WERI-Rb-1 (cell line): ENCODE results near the gene MOSPD3.

Experiments
- DNase-seq: peaks from one replicate; pipeline ENCODE4 v3.0.0-alpha.2; 2020
- H3K27ac ChIP-seq: fragments of 250-450 bp; sonication (Bioruptor Pico); 2 replicates; pipeline ENCODE4 v1.5.1; 2020; ENCODE audit warnings: mild to moderate bottlenecking, moderate library complexity
- H3K27me3 ChIP-seq: fragments of 250-450 bp; sonication (Bioruptor Pico); 2 replicates; pipeline ENCODE4 v1.5.1; 2021; ENCODE audit warnings: mild to moderate bottlenecking, low read depth, moderate library complexity; ENCODE audit not compliant: insufficient read depth, severe bottlenecking
- H3K36me3 ChIP-seq: fragments of 250-450 bp; sonication (Bioruptor Pico); 2 replicates; pipeline ENCODE4 v1.5.1; 2020; ENCODE audit warnings: mild to moderate bottlenecking, moderate library complexity
- H3K4me3 ChIP-seq: 2 replicates; pipeline ENCODE4 v1.5.1; 2011; ENCODE audit warnings: low read depth, mild to moderate bottlenecking, control low read depth, low read length
- H3K9me3 ChIP-seq: fragments of 250-450 bp; sonication (Bioruptor Pico); 2 replicates; pipeline ENCODE4 v1.5.1; 2021; ENCODE audit warnings: mild to moderate bottlenecking, moderate library complexity; ENCODE audit not compliant: severe bottlenecking
- CTCF ChIP-seq: IDR thresholded peaks from 2 replicates; pipeline ENCODE4 v1.5.1; 2011; ENCODE audit warnings: low read depth, mild to moderate bottlenecking, control low read depth, inconsistent platforms, low read length

Gene MOSPD3

GRCh38 chr7:100578246-100579183 is 33.8 kb upstream of the MOSPD3 start:
- Histone ChIP-seq H3K36me3 (peaks cover 67% of the 10 kb centered on the region), H3K4me3 (no peak overlapping the region), H3K27me3 (no peaks in the 10 kb centered on the region), H3K9me3 (no peaks in the 10 kb centered on the region), H3K27ac (no peak overlapping the region)
- TF ChIP-seq CTCF, result no peak
- no peak for DNase-seq

DNA sequence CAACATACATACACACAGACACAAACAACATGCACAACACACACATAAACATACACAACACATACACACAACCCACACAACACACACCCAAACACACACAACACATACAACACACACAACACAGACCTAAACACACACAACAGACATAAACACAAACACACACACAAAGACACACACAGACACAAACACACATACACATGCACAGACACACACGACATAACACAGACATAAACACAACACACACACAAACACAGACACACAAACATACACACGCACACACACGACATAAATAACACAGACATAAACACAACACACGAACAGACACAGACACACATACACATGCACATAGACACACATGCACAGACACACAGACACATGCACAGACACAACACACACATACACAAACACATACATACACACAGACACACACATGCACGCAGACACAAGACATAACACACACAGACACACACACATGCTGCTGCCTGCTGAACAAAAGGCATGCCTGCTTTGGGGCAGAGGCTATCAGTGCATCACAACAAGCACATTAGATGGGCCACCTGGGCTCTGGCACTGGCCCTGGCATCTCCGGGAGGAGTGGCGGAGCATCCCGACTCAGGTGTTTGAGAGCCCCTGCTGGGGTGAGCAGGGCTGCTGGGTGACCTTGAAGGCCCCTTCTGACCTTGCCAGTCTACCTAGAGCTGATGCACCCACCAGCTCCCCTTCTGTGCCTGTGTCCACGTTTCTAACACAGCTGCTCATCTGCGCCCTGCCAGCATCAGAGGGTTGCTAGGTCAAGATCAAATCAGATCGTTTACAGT is 31.7 kb upstream of the MOSPD3 start:
- Histone ChIP-seq H3K27ac (no peak overlapping the region), H3K4me3 (no peak overlapping the region), H3K36me3 (peaks cover 64% of the 10 kb centered on the region), H3K9me3 (no peaks in the 10 kb centered on the region), H3K27me3 (no peaks in the 10 kb centered on the region)
- no peak for TF ChIP-seq CTCF
- DNase-seq, result no peak

- DNase-seq, result no peak
- no peak for TF ChIP-seq CTCF
- Histone ChIP-seq H3K27me3 (no peaks in the 10 kb centered on the region), H3K4me3 (no peak overlapping the region), H3K27ac (no peak overlapping the region), H3K9me3 (no peaks in the 10 kb centered on the region), H3K36me3 (peaks cover 54% of the 10 kb centered on the region)
Observed at GRCh38 chr7:100582041-100582579, 30.2 kb upstream of the MOSPD3 start.

GRCh38 chr7:100582650-100583049 is 29.7 kb upstream of the MOSPD3 start:
- TF ChIP-seq CTCF, result no peak
- Histone ChIP-seq H3K27me3 (no peaks in the 10 kb centered on the region), H3K4me3 (no peak overlapping the region), H3K27ac (no peak overlapping the region), H3K9me3 (no peaks in the 10 kb centered on the region), H3K36me3 (peaks cover 48% of the 10 kb centered on the region)
- no peak for DNase-seq

- Histone ChIP-seq H3K36me3 (peaks cover 41% of the 10 kb centered on the region), H3K27ac (peak overlapping the region; percentile 14; the same call in 1 of the 2 replicates), H3K9me3 (no peaks in the 10 kb centered on the region), H3K4me3 (no peak overlapping the region), H3K27me3 (no peaks in the 10 kb centered on the region)
- DNase-seq, result no peak
- TF ChIP-seq CTCF, result no peak
Observed at GRCh38 chr7:100583132-100584053, 28.9 kb upstream of the MOSPD3 start.
